Fibroblast of villous mesenchyme (primary cell): ENCODE measurements around the gene TBKBP1. TPM values are rescaled to one million over a fixed set of nuclear protein-coding genes. Genes with fewer than 3 reads are reported as not detected.

Experiments used
- DNase-seq: peaks from one replicate; pipeline ENCODE4 v3.0.0-alpha.2; 2010; ENCODE audit warnings: low read depth
- H3K4me3 ChIP-seq: 2 replicates; pipeline ENCODE4 v1.5.1; 2011; ENCODE audit warnings: low read depth, mild to moderate bottlenecking, low read length
- total RNA-seq: library from RNA; depleted of rRNA; stranded (reverse); fragments of >200 nt; gene quantifications from 2 replicates; pipeline ENCODE4 v1.2.3, GENCODE V29; 2012
- TF ChIP-seq, protein P1 (sequence below): IDR thresholded peaks from 2 replicates; pipeline ENCODE4 v1.5.1; 2012; ENCODE audit warnings: low read depth, mild to moderate bottlenecking, low read length; ENCODE audit not compliant: insufficient read depth

Gene TBKBP1
- total RNA-seq, 1 donor, result 11.2 TPM

DNA sequence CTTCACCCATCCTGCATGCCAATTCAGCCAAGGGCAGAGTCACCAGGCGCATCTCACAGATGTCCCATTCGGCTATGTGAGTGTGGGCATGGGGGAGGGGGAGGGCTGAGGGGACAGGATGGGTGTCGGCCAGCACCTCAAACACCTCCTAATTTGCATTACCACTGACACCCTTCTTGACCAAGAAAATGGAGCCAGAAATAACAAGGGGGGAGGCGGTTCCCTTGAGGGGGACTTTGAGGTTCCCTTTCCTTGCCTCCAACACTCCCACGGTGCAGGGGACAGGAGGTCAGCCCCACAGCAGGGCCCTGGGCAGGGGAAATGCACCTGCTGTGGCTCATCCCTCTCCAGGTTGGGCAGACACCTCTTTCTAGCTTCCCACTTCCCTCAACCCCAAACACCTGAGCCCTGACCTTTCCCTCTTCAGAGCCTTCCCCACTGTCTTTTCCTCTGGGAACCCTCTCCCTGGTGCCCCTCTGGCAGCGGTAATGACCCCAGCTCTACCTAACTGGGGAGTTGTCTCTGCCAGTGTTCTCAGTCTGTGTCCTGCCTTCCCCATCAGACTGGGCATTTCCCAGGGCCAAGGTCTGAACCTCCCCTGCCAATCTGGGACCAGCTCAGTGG is 20.9 kb downstream of the TBKBP1 start:
- TF ChIP-seq, protein P1, sequence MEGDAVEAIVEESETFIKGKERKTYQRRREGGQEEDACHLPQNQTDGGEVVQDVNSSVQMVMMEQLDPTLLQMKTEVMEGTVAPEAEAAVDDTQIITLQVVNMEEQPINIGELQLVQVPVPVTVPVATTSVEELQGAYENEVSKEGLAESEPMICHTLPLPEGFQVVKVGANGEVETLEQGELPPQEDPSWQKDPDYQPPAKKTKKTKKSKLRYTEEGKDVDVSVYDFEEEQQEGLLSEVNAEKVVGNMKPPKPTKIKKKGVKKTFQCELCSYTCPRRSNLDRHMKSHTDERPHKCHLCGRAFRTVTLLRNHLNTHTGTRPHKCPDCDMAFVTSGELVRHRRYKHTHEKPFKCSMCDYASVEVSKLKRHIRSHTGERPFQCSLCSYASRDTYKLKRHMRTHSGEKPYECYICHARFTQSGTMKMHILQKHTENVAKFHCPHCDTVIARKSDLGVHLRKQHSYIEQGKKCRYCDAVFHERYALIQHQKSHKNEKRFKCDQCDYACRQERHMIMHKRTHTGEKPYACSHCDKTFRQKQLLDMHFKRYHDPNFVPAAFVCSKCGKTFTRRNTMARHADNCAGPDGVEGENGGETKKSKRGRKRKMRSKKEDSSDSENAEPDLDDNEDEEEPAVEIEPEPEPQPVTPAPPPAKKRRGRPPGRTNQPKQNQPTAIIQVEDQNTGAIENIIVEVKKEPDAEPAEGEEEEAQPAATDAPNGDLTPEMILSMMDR, result no peak
- DNase-seq, result no peak
- no peak overlapping the region for H3K4me3 ChIP-seq

DNA sequence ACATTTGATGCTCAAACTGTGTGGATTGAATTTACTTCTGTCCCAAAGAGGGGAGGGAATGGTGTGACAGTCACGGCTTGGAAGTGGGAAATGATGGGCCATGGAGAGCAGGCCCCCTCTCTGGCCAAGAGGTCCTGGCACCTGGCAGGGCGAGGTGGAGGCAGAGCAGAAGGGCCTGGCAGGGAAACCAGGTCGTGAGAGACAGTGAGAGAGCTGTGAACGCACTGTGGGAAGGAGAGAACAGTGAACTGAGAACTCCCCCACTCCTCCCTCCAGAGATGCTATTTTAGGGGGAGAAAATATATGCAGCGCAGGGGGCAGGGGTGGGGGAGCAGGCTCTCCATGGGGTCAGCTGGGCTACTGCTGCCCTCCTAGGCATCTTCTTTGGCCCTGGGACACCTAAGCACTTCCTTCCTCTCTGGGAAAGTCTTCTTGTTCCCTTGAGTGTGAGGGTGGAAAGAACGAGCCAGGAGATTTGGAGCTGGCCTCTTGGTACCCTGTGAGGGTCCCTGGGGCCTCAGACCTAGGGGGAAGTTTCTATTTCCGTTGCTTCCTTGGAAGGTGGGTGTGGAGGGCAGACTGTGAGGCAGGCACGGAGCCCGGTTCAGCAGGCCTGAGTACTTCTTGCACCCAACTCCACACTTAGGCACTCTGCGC is 21.8 kb downstream of the TBKBP1 start:
- no peak for DNase-seq
- H3K4me3 ChIP-seq, result no peak overlapping the region
- TF ChIP-seq, protein P1, result no peak

DNA sequence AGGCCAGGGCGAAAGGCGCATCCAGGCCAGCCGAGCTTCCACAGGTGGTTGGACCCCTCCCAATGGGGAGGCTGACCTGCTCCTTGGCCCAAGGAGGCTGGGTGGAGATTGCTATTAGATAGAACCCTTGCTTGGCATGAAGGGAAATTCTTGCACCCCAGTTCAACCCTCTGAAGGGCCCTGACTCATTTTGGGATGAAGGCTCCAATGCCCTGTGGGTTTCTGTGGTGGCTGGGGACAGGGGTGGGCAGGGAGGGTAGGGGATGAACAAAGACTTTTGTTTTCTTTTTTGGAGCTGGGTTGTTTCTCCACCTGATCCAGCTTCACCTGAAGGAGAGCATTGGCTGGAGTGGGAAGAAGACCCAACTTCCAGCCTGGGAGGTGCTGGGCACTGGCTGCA is 22.4 kb downstream of the TBKBP1 start:
- no peak for DNase-seq

DNA sequence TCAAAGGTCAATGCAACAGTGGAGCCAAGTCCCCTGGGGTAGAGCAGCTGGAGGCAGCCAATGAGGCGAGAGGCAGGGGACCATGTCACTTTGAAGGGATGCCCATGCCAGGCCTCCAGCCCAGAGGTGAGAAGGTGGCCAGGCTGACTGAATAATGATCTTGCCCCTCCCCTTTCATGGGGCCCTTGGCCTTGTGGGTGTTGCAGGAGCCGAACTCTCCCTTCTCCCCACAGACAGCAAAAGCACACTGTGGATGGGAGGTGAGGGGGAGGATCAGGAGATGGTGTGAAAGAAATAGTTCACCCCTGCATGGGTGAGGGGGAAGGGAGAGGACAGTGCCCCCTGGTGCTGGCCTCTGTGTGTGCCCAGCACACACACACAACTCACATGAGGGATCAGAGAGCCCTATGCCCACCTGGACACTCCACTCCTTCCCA is 23.3 kb downstream of the TBKBP1 start:
- DNase-seq, result no peak
- no peak overlapping the region for H3K4me3 ChIP-seq
- TF ChIP-seq, protein P1, result peak; percentile 39

More for the DNA sequence above, 22.4 kb downstream of the TBKBP1 start:
- no peak overlapping the region for H3K4me3 ChIP-seq
- TF ChIP-seq, protein P1, result no peak

DNA sequence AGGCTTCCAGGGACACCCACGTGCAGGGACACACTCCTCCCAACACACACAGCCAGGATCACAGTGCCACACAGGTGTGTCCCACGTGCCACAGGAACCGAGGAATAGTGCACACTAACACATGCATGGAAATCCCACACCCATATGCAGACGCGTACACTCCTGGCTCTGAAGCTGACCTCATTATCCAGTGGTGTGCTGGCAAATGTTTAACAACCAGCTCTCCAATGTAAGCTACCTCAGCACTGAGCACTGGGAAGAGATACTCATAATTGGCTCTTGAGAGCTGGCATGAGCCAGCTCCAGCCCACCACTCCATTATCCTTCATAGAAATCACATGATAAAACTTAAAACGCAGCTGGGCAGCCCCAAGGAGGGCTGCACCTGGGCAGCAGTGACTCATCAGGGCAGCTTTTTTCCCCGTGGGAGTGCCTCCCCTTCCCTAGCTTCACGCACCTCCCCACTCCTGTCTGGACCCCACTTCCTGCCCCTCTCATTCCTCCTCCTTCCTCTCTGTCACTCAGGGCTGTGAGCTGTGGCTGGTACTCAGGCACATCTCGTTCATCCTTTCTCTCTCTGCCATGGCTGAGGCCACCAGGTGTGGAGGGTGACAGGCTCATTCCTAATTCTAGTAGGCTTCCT is 24.1 kb downstream of the TBKBP1 start:
- no peak overlapping the region for H3K4me3 ChIP-seq
- no peak for DNase-seq
- TF ChIP-seq, protein P1, result no peak

DNA sequence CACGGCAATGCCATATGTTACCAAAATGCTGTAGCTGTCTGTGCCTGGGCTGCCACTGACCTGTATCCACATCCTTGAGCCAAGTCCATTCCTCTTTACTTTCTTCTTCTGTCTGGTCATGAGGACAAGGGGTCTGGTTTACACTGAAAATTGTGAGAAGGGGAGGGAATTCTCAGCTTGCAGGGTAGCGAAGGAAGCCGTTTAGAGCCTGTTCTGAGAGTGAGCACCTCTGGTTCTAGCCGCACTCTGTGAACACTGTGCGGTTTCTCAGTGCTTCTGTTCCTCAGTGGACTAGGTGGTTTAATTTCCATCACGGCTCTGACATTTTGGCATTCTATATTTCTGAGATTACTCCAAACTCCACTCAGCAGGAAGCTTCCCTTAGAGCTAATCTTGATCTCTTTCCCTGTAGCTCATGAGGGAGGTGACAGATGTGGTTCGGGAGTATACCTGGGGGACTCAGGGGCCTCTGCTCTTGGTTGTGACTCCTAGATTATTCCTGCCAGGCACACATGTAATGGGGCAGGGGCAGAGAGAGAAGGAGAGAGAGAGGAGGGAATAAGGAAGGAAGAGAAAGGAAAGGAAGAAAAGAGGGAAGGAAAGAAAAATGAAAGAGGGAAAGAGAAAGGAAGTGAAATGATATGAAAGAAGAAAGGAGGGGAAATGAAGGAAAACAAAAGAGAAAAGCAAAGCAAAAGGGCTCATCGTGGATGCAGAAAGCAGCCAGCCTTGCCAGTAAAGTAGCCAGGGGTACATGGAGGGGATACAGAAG is 24.9 kb downstream of the TBKBP1 start:
- no peak overlapping the region for H3K4me3 ChIP-seq
- TF ChIP-seq, protein P1, result no peak
- no peak for DNase-seq
